ENCODE measurements around the gene PARP2. TPM values are rescaled to one million over a fixed set of nuclear protein-coding genes. Genes with fewer than 3 reads are reported as not detected.

Gene PARP2
- total RNA-seq, 1 experiment from 2014 or later: 67.9 TPM

GRCh38 chr14:20328705-20329104 is 14.7 kb upstream of the PARP2 start:
- CTCF ChIA-PET: interaction anchor here (1.3 kb wide), 1 partner anchor 14 kb away, joined by 11 read pairs; the partner anchor contains the start of gene PARP2
- intact Hi-C loops (cut with micrococcal nuclease; ENCODE audit: unreplicated experiment): loop anchor here (5.0 kb wide), 1 partner anchor 354 kb away; the partner anchor contains the start of gene RNASE4
- Histone ChIP-seq H3K27ac (ENCODE audit: low read depth, low read length, poor library complexity, severe bottlenecking) (peak overlapping the region; percentile 17), H3K9me3 (ENCODE audit: low read depth, low read length, poor library complexity, severe bottlenecking) (no peaks in the 10 kb centered on the region), H3K4me1 (ENCODE audit: insufficient read depth, low read length, poor library complexity, severe bottlenecking) (peaks cover 27% of the 10 kb centered on the region), H3K36me3 (ENCODE audit: insufficient read depth, low read length, poor library complexity, severe bottlenecking) (peaks cover 59% of the 10 kb centered on the region), H3K4me3 (ENCODE audit: low read depth, low read length, poor library complexity, severe bottlenecking) (no peak overlapping the region), H3K27me3 (replicated peaks; ENCODE audit: insufficient read depth, low read depth, low read length, poor library complexity) (no peaks in the 10 kb centered on the region)
- POLR2A ChIA-PET (ENCODE audit: low non-redundant PET): no interaction called here
- TF ChIP-seq CTCF (conservative IDR thresholded peaks at IDR 0.05; ENCODE audit: low read depth, low read length): no peak
- no peak for TF ChIP-seq EZH2 (IDR thresholded peaks at IDR 0.05; ENCODE audit: borderline replicate concordance, low read depth, low read length, poor library complexity, severe bottlenecking)
- no TSS peak for BruUV-seq (replicated peaks)
- no peak for DNase-seq (ENCODE audit: low spot score)

- Histone ChIP-seq H3K27ac (ENCODE audit: low read depth, low read length, poor library complexity, severe bottlenecking) (peak overlapping the region; percentile 17), H3K4me3 (ENCODE audit: low read depth, low read length, poor library complexity, severe bottlenecking) (no peak overlapping the region), H3K4me1 (ENCODE audit: insufficient read depth, low read length, poor library complexity, severe bottlenecking) (peaks cover 28% of the 10 kb centered on the region), H3K9me3 (ENCODE audit: low read depth, low read length, poor library complexity, severe bottlenecking) (no peaks in the 10 kb centered on the region), H3K36me3 (ENCODE audit: insufficient read depth, low read length, poor library complexity, severe bottlenecking) (peaks cover 53% of the 10 kb centered on the region), H3K27me3 (replicated peaks; ENCODE audit: insufficient read depth, low read depth, low read length, poor library complexity) (no peaks in the 10 kb centered on the region)
- TF ChIP-seq EZH2 (IDR thresholded peaks at IDR 0.05; ENCODE audit: borderline replicate concordance, low read depth, low read length, poor library complexity, severe bottlenecking) (no peak), CTCF (conservative IDR thresholded peaks at IDR 0.05; ENCODE audit: low read depth, low read length) (no peak)
- DNase-seq (ENCODE audit: low spot score): no peak
- intact Hi-C loops (cut with micrococcal nuclease; ENCODE audit: unreplicated experiment): loop anchor here (5.0 kb wide), 1 partner anchor 353 kb away; the partner anchor contains the start of gene RNASE4
- ChIA-PET CTCF (no interaction called here), POLR2A (ENCODE audit: low non-redundant PET) (interaction anchor here (0.7 kb wide), 1 partner anchor 54 kb away, joined by 4 read pairs; no protein-coding TSS in a partner anchor)
- BruUV-seq (replicated peaks): no TSS peak
Observed at GRCh38 chr14:20329355-20329754, 14.1 kb upstream of the PARP2 start.

- Histone ChIP-seq H3K27me3 (replicated peaks; ENCODE audit: insufficient read depth, low read depth, low read length, poor library complexity) (no peaks in the 10 kb centered on the region), H3K36me3 (ENCODE audit: insufficient read depth, low read length, poor library complexity, severe bottlenecking) (peaks cover 36% of the 10 kb centered on the region), H3K4me3 (ENCODE audit: low read depth, low read length, poor library complexity, severe bottlenecking) (peak overlapping the region; percentile 21), H3K4me1 (ENCODE audit: insufficient read depth, low read length, poor library complexity, severe bottlenecking) (peaks cover 34% of the 10 kb centered on the region), H3K9me3 (ENCODE audit: low read depth, low read length, poor library complexity, severe bottlenecking) (no peaks in the 10 kb centered on the region), H3K27ac (ENCODE audit: low read depth, low read length, poor library complexity, severe bottlenecking) (no peak overlapping the region)
- no peak for DNase-seq (ENCODE audit: low spot score)
- ChIA-PET POLR2A (ENCODE audit: low non-redundant PET) (no interaction called here), CTCF (no interaction called here)
- BruUV-seq (replicated peaks): no TSS peak
- intact Hi-C loops (cut with micrococcal nuclease; ENCODE audit: unreplicated experiment): no loop called here
- TF ChIP-seq CTCF (conservative IDR thresholded peaks at IDR 0.05; ENCODE audit: low read depth, low read length) (no peak), EZH2 (IDR thresholded peaks at IDR 0.05; ENCODE audit: borderline replicate concordance, low read depth, low read length, poor library complexity, severe bottlenecking) (no peak)
Observed at GRCh38 chr14:20331053-20331613, 12.3 kb upstream of the PARP2 start.
